ENCODE measurements around the gene SH3PXD2A.

SH3PXD2A gene

DNA sequence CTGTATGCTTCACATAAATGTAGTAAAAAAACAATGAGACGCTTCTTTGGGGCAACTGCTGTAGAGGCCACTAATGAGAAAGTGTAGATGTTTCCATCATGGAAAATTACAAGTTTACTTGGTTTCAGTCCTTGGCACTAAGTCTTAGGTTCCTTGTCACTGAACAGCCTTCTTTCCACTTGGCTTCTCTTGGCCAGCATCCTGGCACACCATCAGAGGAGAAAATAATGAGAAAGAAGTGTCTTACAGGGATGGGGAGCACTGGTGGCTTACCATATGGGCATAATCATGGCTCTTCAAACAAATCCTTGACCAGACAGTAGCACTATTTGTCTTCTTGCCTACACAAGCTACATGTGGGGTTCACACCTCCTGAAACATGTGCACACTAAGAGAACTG lies 22.5 kb upstream of the SH3PXD2A start:
- DNase-seq = no peak

DNA sequence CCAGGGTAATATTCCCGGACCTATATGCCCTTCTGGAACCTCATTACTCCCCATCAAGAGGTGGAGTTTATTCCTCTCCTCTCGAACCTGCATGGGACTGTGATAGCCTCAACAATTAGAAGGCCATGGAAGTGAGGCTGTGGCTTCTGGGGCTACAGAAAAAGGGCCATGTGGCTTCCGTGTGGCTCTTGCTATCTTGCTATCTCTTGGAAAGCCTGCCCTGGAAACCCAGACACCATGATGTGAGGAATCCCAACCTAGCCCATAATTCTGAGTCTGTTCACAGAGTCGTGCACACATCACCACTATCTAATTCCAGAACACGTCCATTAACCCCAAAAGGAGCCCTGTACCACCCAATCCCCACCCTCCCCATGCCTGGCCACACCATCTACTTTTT lies 20.8 kb upstream of the SH3PXD2A start:
- DNase-seq = no peak

- no peak for DNase-seq
Observed at GRCh38 chr10:103874730-103875129, 19.4 kb upstream of the SH3PXD2A start.

GRCh38 chr10:103872137-103872931 lies 17.0 kb upstream of the SH3PXD2A start:
- no peak for DNase-seq

- DNase-seq = no peak
Observed at GRCh38 chr10:103871006-103871405, 15.6 kb upstream of the SH3PXD2A start.

- DNase-seq = no peak
Observed at GRCh38 chr10:103870516-103870915, 15.1 kb upstream of the SH3PXD2A start.

GRCh38 chr10:103869336-103869735 lies 14.0 kb upstream of the SH3PXD2A start:
- no peak for DNase-seq

DNA sequence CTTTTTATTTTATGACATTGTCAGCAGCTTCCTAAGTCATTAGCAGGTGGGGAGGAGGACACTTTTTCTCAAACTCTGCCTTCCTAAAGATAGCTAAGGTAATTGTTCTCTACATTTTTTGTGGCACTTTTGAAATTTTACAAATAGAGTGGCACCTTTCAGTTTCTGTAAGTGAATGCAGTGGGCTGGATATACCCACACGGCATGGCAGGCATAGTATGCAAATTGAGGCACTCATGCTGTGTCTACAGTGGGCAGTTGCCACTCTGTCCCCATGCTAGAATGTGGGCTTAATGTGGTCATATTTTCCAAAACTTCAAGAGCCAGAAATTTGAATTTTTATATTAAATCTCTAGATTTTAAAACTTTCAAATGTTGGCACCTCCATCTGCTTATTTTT lies 12.8 kb upstream of the SH3PXD2A start:
- DNase-seq = no peak

- DNase-seq = no peak
Observed at GRCh38 chr10:103861505-103861904, 6.1 kb upstream of the SH3PXD2A start.

DNA sequence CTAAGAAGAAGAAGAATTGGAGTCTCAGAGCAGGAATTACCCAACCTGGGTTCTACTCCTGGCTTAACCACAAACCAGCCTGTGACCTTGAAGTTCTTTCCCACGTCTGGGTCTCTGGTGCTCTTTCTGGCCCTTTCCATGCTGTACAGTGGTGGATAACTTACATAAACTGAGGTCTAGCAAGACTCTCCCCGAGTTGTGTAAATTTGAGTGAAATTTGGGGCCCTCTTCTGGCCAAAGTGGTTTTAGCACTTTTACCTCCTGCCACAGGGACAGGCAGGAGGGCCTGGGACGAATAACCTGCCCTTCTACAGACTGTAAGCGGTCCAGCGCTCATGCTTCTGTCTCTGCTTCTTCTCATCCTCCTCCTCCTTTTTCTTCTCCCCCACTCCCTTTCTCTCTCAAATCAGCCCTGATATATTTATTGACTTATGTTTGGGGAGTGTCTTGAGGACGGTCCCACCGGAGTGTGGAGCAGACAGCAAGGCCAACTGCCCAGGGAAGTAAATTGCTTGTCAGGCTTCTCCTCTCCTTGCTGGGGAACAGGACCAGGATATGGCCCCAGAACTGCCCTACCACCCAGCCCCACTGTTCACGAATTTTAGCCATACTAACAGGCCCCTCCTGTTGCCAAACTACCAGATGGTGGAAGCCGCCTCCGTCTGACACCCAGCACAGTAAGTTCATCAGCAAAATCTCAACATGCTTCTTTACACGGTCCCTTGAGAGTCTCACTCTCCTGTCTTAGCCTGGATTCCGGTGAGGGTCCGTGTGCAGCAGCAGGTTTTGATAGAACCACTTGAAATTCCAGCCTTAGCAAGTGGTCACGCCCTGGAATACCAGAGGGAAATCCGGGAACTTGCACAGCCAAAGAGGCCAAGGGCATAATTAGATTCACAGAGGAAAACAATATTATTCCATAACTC lies 4.0 kb upstream of the SH3PXD2A start:
- DNase-seq = peak; percentile 29 to 40

DNA sequence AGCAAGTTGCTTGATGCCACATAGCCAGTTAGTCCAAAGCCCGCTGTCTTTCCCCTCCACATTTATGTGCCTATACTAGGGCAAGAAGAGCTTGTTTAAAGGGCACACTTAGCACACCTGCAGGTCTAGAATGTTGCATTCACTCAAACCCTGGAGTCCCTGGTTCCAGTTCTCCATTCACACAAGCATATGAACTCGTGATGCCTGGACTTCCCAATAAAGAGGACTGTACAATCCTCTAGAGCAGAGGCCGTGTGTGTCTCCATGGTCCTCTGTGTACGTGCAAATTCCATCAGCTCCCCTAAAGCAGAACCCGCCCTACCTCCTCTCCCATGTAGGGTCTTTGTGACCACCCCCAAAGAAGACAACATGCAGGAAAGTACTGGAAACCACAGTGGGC lies 3.0 kb upstream of the SH3PXD2A start:
- no peak for DNase-seq

DNA sequence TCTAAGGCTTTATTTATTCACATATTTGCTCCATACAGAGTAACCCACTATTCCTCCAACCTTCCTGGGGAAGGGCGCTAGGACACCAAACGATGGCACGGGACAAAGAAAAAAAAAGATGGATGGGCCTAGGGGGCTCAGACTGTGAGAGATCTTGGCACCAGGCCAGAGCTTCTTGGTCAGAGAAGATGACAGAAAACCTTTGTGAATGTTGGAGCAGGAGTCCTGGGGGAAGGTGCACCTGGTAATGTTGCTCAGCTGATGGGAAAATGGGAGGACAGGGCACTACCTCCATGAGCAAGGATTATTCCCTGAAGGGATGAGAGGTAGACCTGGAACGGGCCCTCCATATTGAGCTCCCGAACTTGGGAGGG lies 1.4 kb upstream of the SH3PXD2A start:
- no peak for DNase-seq

DNA sequence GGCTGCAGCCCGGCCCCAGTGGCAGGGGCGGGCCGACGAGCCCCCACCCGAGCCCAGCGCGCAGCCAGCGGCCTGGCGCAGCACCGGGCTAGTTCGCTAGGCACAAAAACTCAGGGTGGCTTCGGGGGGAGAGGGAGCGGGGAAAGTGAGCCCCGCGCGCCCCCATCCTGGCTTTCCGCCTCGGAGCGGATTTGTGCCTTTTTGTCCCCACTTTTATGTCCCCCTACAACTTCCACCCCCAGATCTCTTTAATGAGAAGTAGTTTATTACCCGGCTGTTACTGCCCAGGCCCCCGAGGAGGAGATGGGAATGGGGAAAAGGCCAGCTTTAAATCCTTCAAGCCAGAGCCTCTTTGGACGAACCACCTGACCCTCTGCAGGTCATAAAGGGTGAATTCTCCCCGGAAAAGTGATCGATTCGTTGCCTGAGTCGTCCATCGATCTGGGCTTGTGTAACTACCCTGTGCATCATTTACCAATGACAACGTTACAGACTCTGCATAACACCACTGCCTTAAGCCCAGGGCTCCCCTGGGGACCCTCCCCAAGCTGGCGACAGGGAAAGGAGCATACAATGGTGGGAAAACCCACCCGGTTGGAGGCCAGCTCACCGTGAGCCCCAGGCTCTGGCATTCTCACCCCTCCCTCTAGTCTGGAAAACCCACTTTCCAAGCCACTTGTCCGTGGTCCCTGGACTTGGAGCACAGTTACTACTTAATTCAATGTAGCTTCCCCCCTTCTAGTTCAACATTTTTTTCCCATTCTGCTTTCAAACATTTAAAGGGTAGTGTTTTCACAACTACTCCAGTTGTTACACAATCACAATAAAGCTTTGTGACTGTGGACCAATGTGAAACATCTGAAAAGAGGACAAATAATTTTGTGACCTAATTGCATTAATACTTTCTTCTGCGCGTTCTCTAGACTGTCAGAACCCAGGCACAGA lies 748 bp upstream of the SH3PXD2A start:
- no peak for DNase-seq

GRCh38 chr10:103854686-103855391 lies 537 bp downstream of the SH3PXD2A start:
- peak; percentile 10 to 21 for DNase-seq

GRCh38 chr10:103854265-103854685 lies 1.1 kb downstream of the SH3PXD2A start:
- no peak for DNase-seq

DNA sequence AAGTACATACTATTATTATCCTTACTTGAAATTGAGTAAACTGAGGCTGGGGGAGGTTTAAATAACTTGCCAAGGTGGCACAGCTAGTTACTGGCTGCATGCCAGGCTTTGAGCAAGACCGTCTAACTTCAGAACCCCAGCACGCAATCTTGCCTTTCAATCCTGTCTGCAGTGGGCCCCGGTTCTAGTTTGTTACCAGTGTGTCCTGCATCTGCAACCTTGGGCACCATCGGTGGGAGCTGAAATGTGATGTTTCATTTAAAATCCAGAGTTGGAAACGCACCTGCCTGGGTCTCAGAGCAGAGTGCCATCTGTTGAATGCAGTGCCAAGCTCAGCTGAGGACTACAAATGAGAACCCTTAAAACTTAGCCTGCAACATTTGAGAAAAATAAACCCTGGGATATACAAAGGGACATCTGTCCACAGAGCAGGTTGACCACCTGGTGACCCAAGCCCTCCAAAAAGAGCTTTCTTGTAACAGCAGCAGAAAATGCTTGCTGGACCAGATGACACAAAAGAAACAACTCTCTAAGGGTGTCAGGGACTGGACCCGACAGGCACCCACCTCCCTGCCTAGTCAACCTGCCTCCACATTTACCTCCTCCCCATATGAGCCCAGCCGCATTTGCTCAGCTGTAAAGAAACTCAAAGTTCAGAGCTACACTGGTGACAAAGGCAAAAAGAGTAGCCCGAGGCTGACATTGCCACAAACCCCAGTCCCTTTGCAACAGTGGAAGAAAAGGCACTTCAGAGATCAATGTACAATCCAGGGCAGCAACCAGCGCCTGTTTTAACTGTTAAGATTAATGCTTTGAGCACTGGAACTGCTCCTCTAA lies 1.7 kb downstream of the SH3PXD2A start:
- DNase-seq = no peak

GRCh38 chr10:103852856-103853255 lies 2.5 kb downstream of the SH3PXD2A start:
- DNase-seq = no peak

- no peak for DNase-seq
Observed at GRCh38 chr10:103852189-103852711, 3.1 kb downstream of the SH3PXD2A start.

- DNase-seq = no peak
Observed at GRCh38 chr10:103851261-103851660, 4.1 kb downstream of the SH3PXD2A start.

- DNase-seq = no peak
Observed at GRCh38 chr10:103850572-103850895, 4.8 kb downstream of the SH3PXD2A start.

Measured in stimulated activated CD4-positive, alpha-beta T cell treated with anti-CD3 and anti-CD28 coated beads, Interleukin-4, amount 100 ng/mL, for 4 hours (primary cell).